Stomach (tissue), 9 donors: ENCODE results near the gene ERMAP. TPM values are rescaled to one million over a fixed set of nuclear protein-coding genes. Genes with fewer than 3 reads are reported as not detected.

ENCODE experiments used
- DNase-seq, 2 donors: peaks; one replicate each; pipeline versions ENCODE4 v3.0.0 to v3.0.0-alpha.2; 2013 to 2019
- H3K27ac ChIP-seq, 5 donors: fragments of 200-600 bp in 4 of 5; sonication (generic) in 4 of 5; one replicate each; pipeline ENCODE4 v1.5.1; 2013 to 2019; ENCODE audit warnings: mild to moderate bottlenecking in 1 of 5, moderate library complexity in 1 of 5
- H3K27me3 ChIP-seq, 3 donors: fragments of 200-600 bp; sonication (generic); one replicate each; pipeline ENCODE4 v1.5.1; 2017 to 2019; ENCODE audit warnings: mixed run types in 1 of 3
- H3K36me3 ChIP-seq, 4 donors: fragments of 200-600 bp; sonication (generic); 1 replicate in 3 of 4; 2 replicates in 1 of 4; pipeline ENCODE4 v1.5.1; 2016 to 2019
- H3K4me1 ChIP-seq, 4 donors: fragments of 200-600 bp; sonication (generic); one replicate each; pipeline ENCODE4 v1.5.1; 2016 to 2019
- H3K4me3 ChIP-seq, 4 donors: fragments of 200-600 bp; sonication (generic) in 3 of 4; one replicate each; pipeline ENCODE4 v1.5.1; 2016 to 2019; ENCODE audit warnings: mild to moderate bottlenecking in 1 of 4
- H3K9me3 ChIP-seq, 4 donors: fragments of 200-600 bp; sonication (generic); one replicate each; pipeline ENCODE4 v1.5.1; 2016 to 2019
- CTCF ChIP-seq, 7 experiments: fragments of 450-650 bp in 4 of 7; fragments of 200-600 bp in 3 of 7; sonication (generic) in 3 of 7; IDR thresholded peaks; one replicate each; pipeline ENCODE4 v1.5.1; 2016 to 2019; ENCODE audit warnings: antibody characterized with exemption in 7 of 7, control low read depth in 2 of 7, mild to moderate bottlenecking in 1 of 7
- EP300 ChIP-seq: sonication (generic); formaldehyde crosslinking; IDR thresholded peaks from one replicate; pipeline ENCODE4 v1.6.1; 2017; ENCODE audit warnings: antibody characterized with exemption
- POLR2A ChIP-seq, 4 donors: fragments of 450-650 bp; IDR thresholded peaks; one replicate each; pipeline ENCODE4 v1.6.1; 2016; ENCODE audit warnings: antibody characterized with exemption in 4 of 4, control low read depth in 2 of 4, mild to moderate bottlenecking in 1 of 4, moderate library complexity in 1 of 4
- POLR2AphosphoS5 ChIP-seq, 3 donors: sonication (generic); formaldehyde crosslinking; IDR thresholded peaks; one replicate each; pipeline ENCODE4 v1.6.1; 2016; ENCODE audit warnings: antibody characterized with exemption in 3 of 3
- WGBS, 5 donors: extraction: QIAGEN DNeasy Blood & Tissue Kit in 3 of 5; methylation state at CpG; one replicate each; pipeline versions ENCODE4 v1.1.5 to v1.1.7; 2013 to 2018; 5-methylcytosine and 5-hydroxymethylcytosine counted together
- intact Hi-C: fragments of 100-400 bp; cut with DNase I; formaldehyde crosslinking; loops from one replicate; pipeline ENCODE4 v1.15.1; 2023; ENCODE audit warnings: low total_unique reads
- polyA plus RNA-seq, 3 donors: library from polyadenylated mRNA; stranded (reverse); fragments of 200-250 nt; gene quantifications; one replicate each; pipeline ENCODE4 v1.2.3, GENCODE V29; 2013
- total RNA-seq, 5 donors: library from RNA; depleted of rRNA; stranded (reverse); fragments of >200 nt; gene quantifications; one replicate each; pipeline versions ENCODE4 v1.1.0 to v1.2.3, GENCODE V29; 2014 to 2016
- donor health status: healthy with polysubstance abuse.
- donor health status: Bipolar disorder and iron deficiency.
- donor health status: healthy.

Gene ERMAP
- total and polyA plus RNA-seq, 8 donors, result 3.5 to 13.6 (median 4.9) TPM; not detected in 1

GRCh38 chr1:42837709-42838108 is 20.8 kb downstream of the ERMAP start:
- Histone ChIP-seq H3K27ac (peak overlapping the region in 1 of 5 donors; percentile 20), H3K4me1 (no peaks in the 10 kb centered on the region), H3K36me3 (peaks cover 0 to 50% (median 19%) of the 10 kb centered on the region in 4 donors), H3K9me3 (no peaks in the 10 kb centered on the region), H3K4me3 (no peak overlapping the region), H3K27me3 (no peaks in the 10 kb centered on the region)
- TF ChIP-seq EP300, result no peak
- no peak for TF ChIP-seq POLR2A (IDR thresholded peaks at IDR 0.05)
- no peak for TF ChIP-seq CTCF (IDR thresholded peaks at IDR 0.05)
- TF ChIP-seq POLR2AphosphoS5 (IDR thresholded peaks at IDR 0.05), result no peak
- WGBS, 5 donors, result 44 to 76% (median 63%) methylated on average over 3 of the region's 3 CpGs
- intact Hi-C loops, result no loop called here
- DNase-seq, result no peak

- Histone ChIP-seq H3K27ac (peak overlapping the region in 1 of 5 donors; percentile 20), H3K9me3 (no peaks in the 10 kb centered on the region), H3K36me3 (peaks cover 0 to 57% (median 26%) of the 10 kb centered on the region in 4 donors), H3K4me3 (no peak overlapping the region), H3K4me1 (no peaks in the 10 kb centered on the region), H3K27me3 (no peaks in the 10 kb centered on the region)
- no peak for DNase-seq
- TF ChIP-seq POLR2A (IDR thresholded peaks at IDR 0.05), result no peak
- no peak for TF ChIP-seq POLR2AphosphoS5 (IDR thresholded peaks at IDR 0.05)
- no peak for TF ChIP-seq EP300
- TF ChIP-seq CTCF (IDR thresholded peaks at IDR 0.05), result no peak
- 86 to 90% (median 87%) methylated on average over 7 of the region's 7 CpGs for WGBS, 5 donors
- intact Hi-C loops, result no loop called here
Measured at GRCh38 chr1:42838482-42839190, 21.7 kb downstream of the ERMAP start.

GRCh38 chr1:42841010-42841409 is 24.1 kb downstream of the ERMAP start:
- intact Hi-C loops, result no loop called here
- H3K27me3 ChIP-seq, result no peaks in the 10 kb centered on the region
- H3K27ac ChIP-seq, result no peak overlapping the region
- H3K36me3 ChIP-seq, result peaks cover 0 to 49% (median 21%) of the 10 kb centered on the region in 4 donors
- H3K4me1 ChIP-seq, result peaks cover 0 to 10% (median 7%) of the 10 kb centered on the region in 4 donors
- 69 to 77% (median 72%) methylated on average over 3 of the region's 3 CpGs for WGBS, 5 donors
- no peak for TF ChIP-seq EP300
- H3K4me3 ChIP-seq, result no peak overlapping the region
- no peak for DNase-seq
- no peaks in the 10 kb centered on the region for H3K9me3 ChIP-seq

- H3K4me1 ChIP-seq, result peaks cover 0 to 11% (median 8%) of the 10 kb centered on the region in 4 donors
Measured at GRCh38 chr1:42841440-42842147, 24.7 kb downstream of the ERMAP start.

GRCh38 chr1:42844592-42845140 is 27.7 kb downstream of the ERMAP start:
- no peaks in the 10 kb centered on the region for H3K27me3 ChIP-seq
- no peaks in the 10 kb centered on the region for H3K9me3 ChIP-seq
- peaks cover 9 to 34% (median 24%) of the 10 kb centered on the region in 4 donors for H3K4me1 ChIP-seq
- H3K27ac ChIP-seq, result no peak overlapping the region
- peaks cover 0 to 38% (median 22%) of the 10 kb centered on the region in 4 donors for H3K36me3 ChIP-seq
- no peak for DNase-seq
- intact Hi-C loops, result no loop called here
- no peak overlapping the region for H3K4me3 ChIP-seq
- WGBS, 5 donors, result 85 to 92% (median 92%) methylated on average over 4 of the region's 4 CpGs
- no peak for TF ChIP-seq CTCF (IDR thresholded peaks at IDR 0.05)
- TF ChIP-seq POLR2A (IDR thresholded peaks at IDR 0.05), result no peak
- no peak for TF ChIP-seq EP300
- TF ChIP-seq POLR2AphosphoS5 (IDR thresholded peaks at IDR 0.05), result no peak

More at GRCh38 chr1:42841440-42842147, 24.7 kb downstream of the ERMAP start:
- TF ChIP-seq EP300, result no peak
- TF ChIP-seq POLR2AphosphoS5 (IDR thresholded peaks at IDR 0.05), result no peak
- Histone ChIP-seq H3K36me3 (peaks cover 0 to 49% (median 21%) of the 10 kb centered on the region in 4 donors), H3K27me3 (no peaks in the 10 kb centered on the region), H3K27ac (no peak overlapping the region), H3K4me3 (no peak overlapping the region), H3K9me3 (no peaks in the 10 kb centered on the region)
- 70 to 92% (median 86%) methylated on average over 2 of the region's 2 CpGs for WGBS, 5 donors
- DNase-seq, result no peak
- intact Hi-C loops, result no loop called here
